Fibroblast of skin of abdomen (primary cell): ENCODE data around the gene MCRIP2. TPM values are rescaled to one million over a fixed set of nuclear protein-coding genes. Genes with fewer than 3 reads are reported as not detected.
"Not testable (repeated sequence)": the region's sequence is repeated elsewhere in the genome, so short reads cannot be mapped to it uniquely, and the experiment has no call there.

Experiments
- DNase-seq: peaks from one replicate; pipeline ENCODE4 v3.0.0-alpha.2; 2013
- polyA plus RNA-seq, 2 experiments: library from polyadenylated mRNA; unstranded; fragments of 120-200 nt; gene quantifications; one replicate each; pipeline ENCODE4 v1.2.1, GENCODE V29; 2013; ENCODE audit not compliant: insufficient read length in 2 of 2

MCRIP2 gene
- polyA plus RNA-seq (2013, experiment 1 of 2; ENCODE audit: insufficient read length): 13.3 TPM
- 14.9 TPM for polyA plus RNA-seq (2013, experiment 2 of 2; ENCODE audit: insufficient read length)

- DNase-seq: peak; percentile 63
These were observed at the start of gene MCRIP2 for GRCh38 chr16:641326-642188. MCRIP2 (plus strand) TSS chr16:641828; CDS start chr16:641992, 164 bp downstream.

- DNase-seq: no peak
These were observed 49.6 kb upstream of the MCRIP2 start for GRCh38 chr16:591892-592517.

- no peak for DNase-seq
These were observed 48.9 kb upstream of the MCRIP2 start for GRCh38 chr16:592518-593306.

GRCh38 chr16:593406-593805 is 48.2 kb upstream of the MCRIP2 start:
- DNase-seq: no peak

GRCh38 chr16:593807-594206 is 47.8 kb upstream of the MCRIP2 start:
- DNase-seq: no peak

GRCh38 chr16:595094-595528 is 46.5 kb upstream of the MCRIP2 start:
- DNase-seq: no peak

GRCh38 chr16:595942-596735 is 45.5 kb upstream of the MCRIP2 start:
- DNase-seq: no peak

GRCh38 chr16:596736-597060 is 44.9 kb upstream of the MCRIP2 start:
- no peak for DNase-seq

GRCh38 chr16:597655-598054 is 44.0 kb upstream of the MCRIP2 start:
- not testable (repeated sequence) for DNase-seq

GRCh38 chr16:598823-599739 is 42.5 kb upstream of the MCRIP2 start:
- no peak for DNase-seq

- no peak for DNase-seq
These were observed 40.8 kb upstream of the MCRIP2 start for GRCh38 chr16:600781-601180.

GRCh38 chr16:603933-604332 is 37.7 kb upstream of the MCRIP2 start:
- no peak for DNase-seq

- no peak for DNase-seq
These were observed 34.8 kb upstream of the MCRIP2 start for GRCh38 chr16:606656-607307.

- no peak for DNase-seq
These were observed 33.6 kb upstream of the MCRIP2 start for GRCh38 chr16:608019-608418.

- DNase-seq: no peak
These were observed 32.3 kb upstream of the MCRIP2 start for GRCh38 chr16:609316-609715.

GRCh38 chr16:609984-610383 is 31.6 kb upstream of the MCRIP2 start:
- DNase-seq: no peak

GRCh38 chr16:610513-611381 is 30.9 kb upstream of the MCRIP2 start:
- no peak for DNase-seq

- no peak for DNase-seq
These were observed 26.5 kb upstream of the MCRIP2 start for GRCh38 chr16:615122-615521.

GRCh38 chr16:616733-617586 is 24.7 kb upstream of the MCRIP2 start:
- no peak for DNase-seq
